ENCODE measurements around the gene CPPED1.

DNA sequence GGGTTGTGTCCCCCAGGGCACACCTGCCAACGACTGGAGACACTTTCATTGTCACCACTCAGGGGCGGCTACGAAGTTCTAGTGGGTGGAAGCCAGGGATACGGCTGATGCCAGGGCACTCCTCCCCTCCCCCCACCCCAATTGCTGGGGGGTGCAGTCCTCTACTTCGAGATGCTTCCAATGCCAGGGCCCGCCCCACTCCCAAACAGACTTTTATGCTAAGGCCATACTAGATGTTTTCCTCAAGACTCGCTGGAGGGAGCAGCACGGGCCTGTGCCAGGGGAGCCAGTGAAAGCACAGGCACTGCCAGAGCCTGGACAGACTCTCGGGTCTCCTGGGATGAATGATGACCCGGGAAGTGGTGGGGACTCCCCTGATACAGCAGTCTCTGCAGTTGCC lies 178.0 kb downstream of the CPPED1 start:
- TF ChIP-seq ARNT (IDR thresholded peaks at IDR 0.05): no peak
- no peak for TF ChIP-seq BHLHE40 (IDR thresholded peaks at IDR 0.05; ENCODE audit: borderline replicate concordance)
- TF ChIP-seq TARDBP (IDR thresholded peaks at IDR 0.05): no peak
- TF ChIP-seq ZNF384 (IDR thresholded peaks at IDR 0.05): no peak
- TF ChIP-seq SP1 (IDR thresholded peaks at IDR 0.05): no peak
- TF ChIP-seq FOXM1 (IDR thresholded peaks at IDR 0.05; ENCODE audit: borderline replicate concordance): no peak
- no peak for TF ChIP-seq NFRKB (IDR thresholded peaks at IDR 0.05)

Data from HEK293T (cell line).